Dermis microvascular lymphatic vessel endothelial cell (primary cell): ENCODE measurements around the gene KLHL6. TPM values are rescaled to one million over a fixed set of nuclear protein-coding genes. Genes with fewer than 3 reads are reported as not detected.

Experiments
- DNase-seq, 2 donors: peaks; one replicate each; pipeline versions ENCODE4 v3.0.0 to v3.0.0-alpha.2; 2010; ENCODE audit warnings: low read depth in 2 of 2
- total RNA-seq: library from RNA; depleted of rRNA; stranded (reverse); fragments of >200 nt; gene quantifications from 2 replicates; pipeline ENCODE4 v1.2.1, GENCODE V29; 2014

KLHL6 gene
- total RNA-seq, 1 donor from 2014 or later, result 2.1 TPM

DNA sequence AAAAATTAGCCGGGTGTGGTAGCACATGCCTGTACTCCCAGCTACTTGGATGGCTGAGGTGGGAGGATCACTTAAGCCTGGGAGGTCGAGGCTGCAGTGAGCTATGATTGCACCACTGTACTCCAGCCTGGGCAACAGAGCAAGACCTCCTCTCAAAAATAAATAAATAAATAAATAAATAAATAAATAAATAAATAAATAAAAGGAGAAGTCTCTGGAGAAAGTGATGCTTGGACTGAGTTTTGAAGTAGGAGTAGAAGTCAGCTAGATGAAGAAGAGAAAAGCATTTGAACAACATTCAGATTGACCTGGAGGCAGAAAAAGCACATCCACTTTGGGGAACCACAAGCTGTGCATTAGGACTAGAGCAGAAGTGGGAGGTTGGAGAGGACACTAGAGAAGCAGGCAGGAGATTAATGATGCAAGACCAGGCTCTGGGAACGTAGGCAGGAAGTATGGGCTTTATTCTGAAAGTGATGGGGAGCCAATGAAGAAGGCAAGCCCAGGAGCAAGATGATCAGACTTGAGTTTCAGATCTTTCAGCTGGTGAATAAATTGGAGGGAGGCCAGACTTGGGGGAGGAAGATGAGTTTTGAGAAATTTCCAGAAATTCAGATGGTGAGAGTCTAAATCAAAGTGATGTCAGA is 48.7 kb downstream of the KLHL6 start:
- no peak for DNase-seq

DNA sequence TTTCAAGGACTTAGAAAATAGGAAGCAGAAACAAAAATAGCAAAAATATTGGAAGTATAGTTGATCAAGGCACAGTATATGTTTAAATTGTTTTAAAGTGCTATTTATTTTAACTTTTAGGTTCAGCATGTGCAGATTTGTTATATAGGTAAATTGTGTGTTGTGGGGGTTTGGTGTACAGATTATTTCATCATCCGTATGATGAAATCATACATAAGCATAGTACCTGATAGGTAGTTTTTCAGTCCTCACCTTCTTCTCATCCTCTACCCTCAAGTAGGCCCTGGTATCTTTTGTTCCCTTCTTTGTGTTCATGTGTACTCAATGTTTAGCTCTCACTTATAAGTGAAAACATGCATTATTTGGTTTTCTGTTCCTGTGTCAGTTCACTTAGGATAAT is 50.9 kb downstream of the KLHL6 start:
- DNase-seq, result no peak

DNA sequence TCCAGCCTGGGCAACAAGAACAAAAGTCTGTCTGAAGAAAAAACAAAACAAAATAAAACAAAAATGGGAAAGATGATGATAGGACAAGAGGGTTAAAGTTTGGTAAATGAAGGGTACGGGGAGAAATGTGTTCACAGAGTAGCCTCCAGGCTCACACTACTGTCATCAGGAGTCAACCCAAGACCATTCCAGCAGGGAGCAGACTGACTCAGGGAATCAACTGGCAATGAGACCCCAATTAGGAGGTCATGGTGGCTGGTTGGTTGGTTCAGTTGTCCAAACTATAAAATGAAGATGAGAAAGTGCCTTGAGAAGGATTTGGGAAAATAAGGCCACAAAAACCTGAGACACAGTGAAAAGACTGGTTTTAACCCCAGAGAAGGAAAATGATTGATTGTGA is 51.8 kb downstream of the KLHL6 start:
- DNase-seq, result peak in 1 of 2 donors; percentile 18

DNA sequence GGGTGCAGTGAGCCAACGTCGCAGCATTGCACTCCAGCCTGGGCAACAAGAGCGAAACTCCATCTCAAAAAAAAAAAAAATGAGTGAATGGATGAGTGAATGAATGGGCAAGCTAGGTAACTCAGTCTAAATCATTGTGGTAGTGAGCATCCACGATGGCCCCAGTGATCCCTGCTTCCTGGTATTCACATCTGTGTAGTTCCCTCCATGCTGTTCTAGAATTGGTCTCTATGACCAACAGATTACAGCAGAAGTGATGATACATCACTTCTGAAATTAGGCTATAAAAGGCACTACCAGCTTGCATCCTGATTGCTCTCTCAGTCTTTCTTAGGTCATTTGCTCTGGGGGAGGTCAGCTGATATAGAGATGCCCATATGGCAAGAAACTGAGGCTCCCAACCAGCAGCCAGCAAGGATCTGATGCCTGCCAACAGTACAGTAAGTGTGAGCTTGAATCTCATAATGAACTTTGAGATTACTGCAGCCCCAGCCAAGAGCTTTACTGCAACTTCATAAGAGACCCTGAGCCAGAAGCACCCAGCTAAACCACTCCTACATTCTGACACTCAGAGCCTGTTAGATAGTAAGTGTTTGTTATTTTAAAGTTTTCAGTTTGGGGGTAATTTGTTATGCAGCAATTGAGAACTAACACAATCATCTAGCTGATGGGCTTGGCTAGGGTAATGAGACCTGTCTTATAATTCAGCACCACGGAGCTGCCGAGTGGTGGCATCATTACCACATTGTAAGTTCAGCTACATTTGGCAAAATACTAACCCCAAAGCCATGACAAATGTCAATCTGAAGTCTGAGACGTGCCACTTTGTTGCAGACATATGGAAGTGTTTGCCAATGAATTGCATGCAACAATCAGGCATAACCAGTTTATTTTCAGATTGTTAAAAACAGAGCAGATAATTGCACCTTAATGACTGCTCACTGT is 53.0 kb downstream of the KLHL6 start:
- peak in 1 of 2 donors; percentile 44 for DNase-seq

DNA sequence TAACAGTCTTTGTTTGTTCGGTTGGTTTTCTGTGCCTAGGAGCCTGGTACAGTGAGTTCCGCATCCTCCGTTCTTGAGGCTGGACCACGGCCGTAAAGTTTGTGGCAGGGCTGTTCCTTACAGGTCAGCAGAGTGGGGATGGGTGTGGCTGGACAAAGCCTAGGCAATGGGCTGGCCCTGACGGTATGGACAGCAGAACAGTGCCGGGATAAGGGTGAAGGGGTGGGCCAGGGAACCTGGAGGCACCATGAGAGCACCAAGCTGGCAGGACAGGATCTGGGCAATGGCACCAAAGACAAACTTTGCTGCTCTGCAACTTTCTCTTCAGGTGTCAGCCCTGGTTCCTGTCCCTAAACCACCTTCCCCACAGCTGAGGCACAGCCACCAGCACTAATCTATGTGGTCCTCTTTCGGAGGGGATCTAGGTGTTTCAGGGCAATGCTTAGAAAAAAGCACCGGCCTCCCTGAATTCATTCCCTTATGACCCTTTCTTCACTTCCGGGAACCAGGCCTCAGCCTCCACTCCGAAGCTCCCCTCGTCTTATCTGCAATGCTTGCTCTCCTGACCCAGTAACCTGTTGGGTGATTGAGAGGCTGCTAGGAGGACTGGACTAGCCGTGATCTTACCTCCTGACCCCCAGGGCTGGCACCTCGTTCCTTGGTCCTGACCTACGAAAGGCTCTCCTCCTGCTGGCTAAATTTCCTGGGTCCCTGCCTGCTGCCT is 54.4 kb downstream of the KLHL6 start:
- DNase-seq, result no peak

DNA sequence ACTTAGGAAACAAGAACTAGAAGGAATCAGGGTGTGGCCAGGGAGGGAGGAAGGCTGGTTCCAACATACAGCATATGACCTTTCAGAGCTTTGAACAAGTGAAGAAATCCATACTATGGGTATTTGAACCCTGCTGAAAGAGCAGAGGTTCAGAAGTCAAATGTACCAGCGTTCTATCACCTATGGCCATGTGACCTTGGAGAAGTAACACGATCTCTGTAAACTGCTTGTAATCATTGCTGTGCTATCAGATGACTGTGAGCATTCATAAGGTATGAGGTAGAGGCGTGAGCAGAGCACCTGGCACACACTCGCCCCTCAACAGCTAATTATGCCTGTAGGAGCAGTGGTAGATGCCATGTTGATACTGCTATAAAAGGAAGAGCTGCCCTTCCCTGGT is 55.2 kb downstream of the KLHL6 start:
- no peak for DNase-seq

DNA sequence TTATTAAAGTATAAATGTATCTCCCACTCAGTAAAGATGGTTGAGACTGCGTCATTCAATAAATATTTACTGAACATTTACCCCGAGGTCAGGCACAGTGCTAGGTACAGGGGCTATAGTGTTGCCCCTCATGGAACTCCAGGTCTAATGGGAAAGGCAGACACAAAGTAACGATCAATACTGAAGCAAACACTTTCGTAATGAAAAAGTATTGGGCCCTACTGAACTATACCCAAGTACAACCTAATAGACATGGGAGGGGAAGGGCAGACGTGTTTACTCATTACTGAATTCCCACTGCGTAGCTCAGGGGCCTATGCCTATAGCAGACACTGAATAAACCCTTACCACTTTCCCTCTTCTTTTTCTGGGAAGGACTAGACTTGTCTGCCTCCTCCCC is 56.9 kb downstream of the KLHL6 start:
- no peak for DNase-seq

DNA sequence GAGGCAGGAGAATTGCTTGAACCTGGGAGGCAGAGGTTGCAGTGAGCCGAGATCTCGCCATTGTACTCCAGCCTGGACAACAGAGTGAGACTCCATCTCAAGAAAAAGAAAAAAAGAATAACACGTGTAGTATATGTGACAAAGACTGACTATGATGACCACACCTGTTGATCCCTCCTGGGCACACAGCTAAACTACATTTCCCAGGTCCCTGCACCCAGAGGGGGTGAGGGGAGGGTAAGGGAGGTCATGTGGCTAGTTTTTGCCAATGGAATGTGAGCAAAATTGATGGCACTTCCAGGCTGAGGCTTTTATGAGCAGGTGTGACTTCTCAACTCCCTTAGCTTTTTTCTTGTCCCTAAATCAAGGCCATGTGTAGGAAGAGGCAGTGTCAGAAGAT is 58.2 kb downstream of the KLHL6 start:
- DNase-seq, result no peak

DNA sequence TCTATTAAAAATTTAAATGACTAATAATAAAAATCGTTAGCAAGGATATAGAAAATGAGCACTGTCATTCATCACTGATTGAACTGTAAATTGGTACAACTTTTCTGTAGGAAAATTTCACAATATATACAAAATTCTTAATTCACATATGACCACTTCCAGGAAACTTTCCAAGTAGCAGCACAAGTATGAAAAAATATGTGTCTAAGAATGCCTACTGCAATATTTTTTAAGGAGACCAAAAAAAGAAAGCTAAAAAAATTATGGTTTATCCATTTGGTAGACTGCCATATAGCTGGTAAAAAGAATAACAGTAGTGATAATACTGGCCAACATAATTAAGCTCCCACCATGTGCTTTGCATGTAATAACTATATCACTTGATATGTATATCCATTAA is 59.2 kb downstream of the KLHL6 start:
- no peak for DNase-seq

DNA sequence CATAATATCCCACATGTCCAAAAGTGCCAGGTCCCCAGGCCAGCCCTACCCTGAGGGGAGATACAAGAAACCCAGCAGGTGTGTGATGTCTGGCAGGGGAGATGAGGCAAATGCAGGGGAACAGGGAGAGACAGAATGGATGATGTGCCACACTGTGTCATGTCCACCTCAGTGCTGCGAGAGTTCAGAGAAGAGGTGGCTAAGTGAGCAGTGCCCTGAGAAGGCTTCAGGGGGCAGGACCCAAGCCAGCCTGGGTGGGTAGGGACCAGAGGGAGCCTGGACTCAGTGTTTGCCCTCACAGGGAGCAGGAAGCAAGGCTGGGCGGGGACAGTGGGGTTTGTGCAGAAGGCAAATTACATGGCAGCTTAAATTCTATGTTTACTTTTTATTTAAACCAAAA is 61.2 kb downstream of the KLHL6 start:
- no peak for DNase-seq

DNA sequence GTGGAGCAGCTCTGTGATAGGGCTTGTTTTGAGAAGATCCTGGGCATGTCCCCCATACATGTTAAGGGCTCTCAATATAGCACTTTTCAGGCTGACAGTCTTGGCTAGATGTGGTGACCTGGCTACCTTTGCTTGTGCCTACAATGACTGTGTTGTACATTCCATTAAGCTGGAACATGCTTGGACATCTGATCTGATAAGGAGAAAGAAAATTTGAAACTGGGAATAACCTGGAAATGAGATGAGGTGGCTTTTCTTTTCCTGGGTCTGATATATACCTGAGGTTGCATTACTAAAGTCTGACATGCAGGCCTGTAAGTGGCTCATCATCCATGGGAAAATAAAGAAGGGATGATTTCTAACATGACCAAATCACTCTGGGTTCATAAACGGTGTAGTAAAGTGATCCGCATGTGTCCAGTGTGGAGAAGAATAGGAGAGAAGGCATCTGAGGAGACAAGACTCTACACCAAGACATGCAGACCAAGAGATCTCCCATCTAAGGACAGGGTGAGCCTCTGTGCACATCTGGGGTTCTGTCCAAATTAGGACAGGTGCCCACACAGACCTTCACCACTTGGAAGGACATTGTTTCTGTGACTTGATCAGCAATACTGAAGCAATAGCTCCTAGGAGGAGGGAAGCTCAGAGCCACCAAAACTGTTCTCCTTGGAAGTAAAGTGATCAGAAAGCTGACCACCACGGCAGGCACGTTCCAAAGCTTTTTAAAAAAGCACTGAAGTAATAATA is 62.0 kb downstream of the KLHL6 start:
- no peak for DNase-seq

DNA sequence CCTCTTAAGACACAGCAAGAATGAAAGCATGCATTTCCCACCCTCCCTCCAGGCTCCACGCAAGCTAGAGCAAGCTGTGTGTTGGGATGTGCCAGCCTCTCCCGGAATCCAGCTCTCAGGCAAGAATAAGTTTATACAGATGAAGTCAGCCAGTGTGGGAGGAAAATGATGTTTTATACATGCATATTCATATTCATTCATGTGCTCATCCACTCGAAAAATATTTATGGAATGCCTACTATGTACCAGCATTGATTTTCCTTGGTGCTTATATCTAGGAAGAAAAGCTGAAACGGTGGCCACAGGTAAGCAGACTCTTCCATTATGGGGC is 62.7 kb downstream of the KLHL6 start:
- no peak for DNase-seq

DNA sequence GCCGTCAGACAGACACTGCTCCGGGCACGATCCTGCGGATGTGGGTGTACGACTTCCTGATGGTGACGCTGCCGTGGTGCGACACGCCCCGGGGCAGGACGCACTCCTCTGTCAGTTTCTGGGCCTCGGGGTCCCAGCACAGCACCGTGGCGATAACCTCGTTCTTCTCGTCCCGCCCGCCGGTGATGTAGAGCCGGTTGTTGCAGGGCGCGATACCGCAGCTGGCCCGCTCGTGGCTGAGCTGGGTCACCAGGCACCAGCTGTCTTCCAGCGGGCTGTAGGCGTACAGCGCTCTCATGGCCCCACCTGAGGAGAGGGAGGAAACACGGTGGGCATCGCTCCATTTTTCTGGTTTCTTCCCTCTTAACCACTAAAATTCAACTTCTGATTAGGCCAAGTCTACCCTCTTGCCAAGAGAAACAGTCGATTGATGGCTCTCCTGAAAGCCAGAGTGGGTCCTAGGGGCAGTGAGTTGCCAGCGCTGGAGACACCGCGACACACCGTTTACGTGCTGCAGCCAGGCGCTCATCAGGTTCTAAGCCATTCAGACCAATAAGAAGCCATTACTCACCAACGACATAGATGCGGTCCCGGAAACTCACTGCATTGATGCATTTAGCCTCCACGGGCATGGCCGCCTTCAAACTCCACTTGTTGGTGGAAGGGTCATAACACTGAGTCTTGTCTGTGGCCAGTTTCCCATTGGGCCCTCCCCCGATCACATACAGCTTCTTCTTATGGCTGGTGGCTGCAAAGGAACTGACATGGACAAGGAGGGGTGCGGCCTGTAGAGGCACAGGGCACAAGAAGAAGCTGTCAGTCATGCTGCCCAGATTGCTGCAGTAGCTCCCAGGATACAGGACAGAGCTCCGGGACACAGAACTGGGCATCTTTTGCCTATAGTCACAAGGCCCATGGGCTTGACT is 63.3 kb downstream of the KLHL6 start:
- no peak for DNase-seq

DNA sequence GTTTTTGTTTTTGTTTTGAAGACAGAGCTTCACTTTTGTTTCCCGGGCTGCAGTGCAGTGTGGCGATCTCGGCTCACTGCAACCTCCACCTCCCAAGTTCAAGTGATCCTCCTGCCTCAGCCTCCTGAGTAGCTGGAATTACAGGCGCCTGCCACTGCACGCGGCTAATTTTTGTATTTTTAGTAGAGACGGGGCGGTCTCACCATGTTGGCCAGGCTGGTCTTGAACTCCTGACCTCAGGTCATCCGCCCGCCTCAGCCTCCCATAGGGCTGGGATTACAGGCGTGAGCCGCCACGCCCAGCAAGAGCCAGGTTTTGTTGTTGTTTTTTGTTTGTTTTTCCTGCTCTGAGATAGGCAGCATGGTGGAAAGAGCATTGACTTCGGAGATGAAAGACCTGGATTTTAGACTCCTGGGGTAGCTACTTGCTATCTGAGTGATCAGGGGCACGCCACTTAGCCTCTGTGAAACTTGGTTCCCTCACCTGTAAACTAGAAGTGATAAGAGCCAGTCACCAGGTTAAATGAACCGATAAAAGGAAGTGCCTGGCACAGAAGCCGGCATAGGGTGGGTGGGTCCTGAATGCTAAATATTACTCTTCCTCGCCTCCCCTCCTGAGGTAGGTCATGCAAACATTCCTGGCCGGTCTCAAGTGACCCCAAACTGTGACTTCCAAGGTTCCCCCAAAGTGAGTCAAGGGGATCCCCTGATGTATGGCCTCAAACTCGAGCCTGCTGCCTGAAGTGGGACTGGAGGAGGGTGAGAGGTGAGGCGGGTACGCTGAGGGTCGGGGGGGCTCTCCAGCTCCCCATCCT is 64.2 kb downstream of the KLHL6 start:
- DNase-seq, result no peak

DNA sequence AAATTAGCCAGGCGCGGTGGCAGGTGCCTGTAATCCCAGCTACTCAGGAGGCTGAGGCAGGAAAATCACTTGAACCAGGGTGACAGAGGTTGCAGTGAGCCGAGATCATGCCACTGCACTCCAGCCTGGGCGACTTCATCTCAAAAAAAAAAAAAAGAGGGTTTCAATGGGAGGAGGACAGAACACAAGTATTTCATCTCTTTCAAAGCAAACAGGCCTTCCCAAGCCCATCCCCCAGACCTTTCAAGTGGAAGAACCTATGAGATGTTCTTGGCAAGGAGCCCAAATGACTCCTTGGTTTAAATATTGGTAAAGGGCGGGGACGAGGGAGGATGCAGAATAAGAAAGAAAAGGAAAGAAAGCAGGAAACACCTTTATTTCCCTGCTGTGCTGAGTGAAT is 64.9 kb downstream of the KLHL6 start:
- DNase-seq, result peak in 1 of 2 donors; percentile 92

DNA sequence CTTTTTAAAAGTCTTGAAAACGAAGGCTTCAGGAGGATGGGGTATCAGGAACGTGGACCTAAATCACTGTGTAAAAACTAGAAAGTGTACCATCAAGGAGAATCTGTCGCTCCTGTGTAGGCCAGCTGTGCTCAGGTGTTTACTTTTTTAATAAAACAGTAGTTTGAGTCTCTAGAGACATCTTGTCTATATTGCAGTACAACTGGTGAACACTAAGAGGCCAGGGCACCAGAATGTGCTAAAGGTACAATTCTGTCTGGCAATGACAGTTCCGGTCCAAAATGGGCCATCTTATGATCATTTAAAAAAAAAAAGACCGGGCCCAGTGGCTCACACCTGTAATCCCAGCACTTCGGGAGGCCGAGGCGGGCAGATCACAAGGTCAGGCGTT is 65.3 kb downstream of the KLHL6 start:
- DNase-seq, result no peak

DNA sequence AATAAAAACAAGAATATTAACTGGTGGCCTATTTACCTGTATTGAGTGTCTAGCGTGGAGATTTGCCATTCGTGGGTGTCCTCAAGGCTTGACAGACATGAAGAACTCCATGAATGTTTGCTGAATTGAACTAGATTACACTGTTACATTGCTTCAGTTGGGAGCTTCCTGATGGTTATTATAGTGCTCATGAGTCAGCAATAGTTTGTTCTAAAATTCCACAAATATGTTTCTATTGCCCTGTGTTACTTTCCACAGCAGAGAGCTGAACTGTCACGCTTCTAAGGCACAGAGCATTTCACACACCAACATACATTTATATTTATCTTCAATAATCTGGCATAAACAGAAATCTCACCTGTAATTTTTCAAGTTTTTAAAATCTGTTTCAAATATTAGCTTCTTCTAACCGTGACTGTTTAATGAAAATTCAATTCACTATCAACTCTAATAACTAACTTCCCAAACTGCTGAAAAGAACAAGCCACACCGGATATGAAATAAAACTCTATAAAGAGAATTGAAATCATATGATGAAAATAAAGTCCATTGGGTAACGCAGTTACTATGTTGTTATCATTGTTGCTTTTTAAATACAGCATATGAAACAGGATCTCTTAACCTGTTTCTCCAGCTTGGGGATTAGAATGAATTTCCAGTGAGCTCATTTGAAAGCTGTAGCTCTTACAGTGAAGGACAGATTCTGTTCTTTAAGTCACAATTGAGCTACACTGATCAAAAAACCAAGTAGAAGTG is 65.9 kb downstream of the KLHL6 start:
- peak; percentile 43 to 56 for DNase-seq

DNA sequence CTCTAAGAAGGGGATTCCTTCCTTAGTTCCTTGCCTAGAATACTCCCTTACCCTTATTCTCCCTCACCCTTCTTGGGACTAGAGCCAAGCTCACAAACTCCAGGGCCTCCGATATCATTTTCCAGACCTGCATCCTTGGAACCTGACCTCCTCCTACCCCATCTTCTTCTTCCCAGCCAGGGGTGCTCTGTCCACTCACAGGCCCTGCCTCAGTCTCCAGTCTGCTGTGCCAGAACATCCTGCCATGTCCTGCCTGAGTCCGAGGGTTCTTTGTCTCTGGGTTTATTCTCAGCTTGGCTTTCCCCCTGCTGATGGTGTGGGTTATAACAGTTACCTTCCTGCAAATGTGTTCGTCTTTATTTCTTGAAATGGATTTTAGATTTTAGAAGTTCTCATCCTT is 67.2 kb downstream of the KLHL6 start:
- no peak for DNase-seq

DNA sequence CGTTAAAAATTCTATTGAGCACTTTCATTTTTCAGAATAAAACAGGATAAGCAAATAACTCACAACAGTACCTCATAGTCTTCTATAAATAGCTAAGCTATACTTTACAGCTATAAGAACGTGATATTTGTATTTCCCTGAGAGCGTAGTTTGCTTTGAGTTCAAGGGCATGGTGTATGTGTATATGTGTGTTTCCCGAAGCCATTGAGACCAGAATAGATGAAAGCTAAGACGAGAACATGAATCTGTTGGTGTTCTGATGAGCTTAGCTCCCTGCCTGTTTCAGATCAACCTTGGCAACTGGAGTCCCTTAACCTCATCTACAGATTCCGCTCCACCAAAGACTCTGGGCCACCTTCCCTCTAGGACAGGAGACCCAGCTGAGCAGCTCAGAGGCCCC is 67.6 kb downstream of the KLHL6 start:
- DNase-seq, result no peak
